ENCODE data around the gene PGLYRP1.
A peak's percentile ranks its signal among the peaks of the same experiment; 100 is the strongest.

Gene PGLYRP1

GRCh38 chr19:46066471-46066870 is 43.6 kb upstream of the PGLYRP1 start:
- no peak overlapping the region for H4K12ac ChIP-seq (ENCODE audit: low read depth, low read length)
- no peaks in the 10 kb centered on the region for H3K27me3 ChIP-seq (ENCODE audit: insufficient read depth, low read length)
- H2BK12ac ChIP-seq (ENCODE audit: low read length): no peak overlapping the region
- no peak overlapping the region for H4K8ac ChIP-seq (ENCODE audit: low read depth, low read length)
- no peak overlapping the region for H4K91ac ChIP-seq (ENCODE audit: low read depth, low read length)
- H3K79me2 ChIP-seq (ENCODE audit: control insufficient read depth, insufficient read depth, low read length, poor library complexity): no peaks in the 10 kb centered on the region
- H3K4me3 ChIP-seq (ENCODE audit: low read depth, low read length): no peak overlapping the region
- H3K4ac ChIP-seq (ENCODE audit: low read depth, low read length): no peak overlapping the region
- peaks cover 2% of the 10 kb centered on the region for H3K9me3 ChIP-seq (ENCODE audit: insufficient read depth, low read depth, low read length)
- no peaks in the 10 kb centered on the region for H3K4me1 ChIP-seq (ENCODE audit: control insufficient read depth in 1 of 2, insufficient read depth in 2 of 2, low read length in 2 of 2)
- no peak overlapping the region for H3K14ac ChIP-seq (ENCODE audit: low read length)
- H3K18ac ChIP-seq (ENCODE audit: low read length): no peak overlapping the region
- no peak overlapping the region for H2AFZ ChIP-seq (ENCODE audit: insufficient read depth, low read length, poor library complexity)
- no peaks in the 10 kb centered on the region for H3K79me1 ChIP-seq (ENCODE audit: low read length)
- no peak for DNase-seq
- no peak overlapping the region for H3K23ac ChIP-seq (ENCODE audit: low read length)
- H3K27ac ChIP-seq (ENCODE audit: low read depth, low read length): no peak overlapping the region
- no peak overlapping the region for H3K9ac ChIP-seq (ENCODE audit: low read length)
- no peak overlapping the region for H3K4me2 ChIP-seq (ENCODE audit: low read length)
- no peaks in the 10 kb centered on the region for H3K36me3 ChIP-seq (ENCODE audit: control insufficient read depth in 1 of 2, insufficient read depth in 2 of 2, low read length in 2 of 2)
- no CpG with 5 or more reads among the region's 1 CpG for WGBS (ENCODE audit: extremely low coverage, insufficient coverage, insufficient read length)
- H2BK5ac ChIP-seq (ENCODE audit: low read depth, low read length, poor library complexity): no peak overlapping the region
- H2BK120ac ChIP-seq (ENCODE audit: insufficient read depth, low read length, poor library complexity): no peak overlapping the region
- no peak overlapping the region for H2AK5ac ChIP-seq (ENCODE audit: low read length)

DNA sequence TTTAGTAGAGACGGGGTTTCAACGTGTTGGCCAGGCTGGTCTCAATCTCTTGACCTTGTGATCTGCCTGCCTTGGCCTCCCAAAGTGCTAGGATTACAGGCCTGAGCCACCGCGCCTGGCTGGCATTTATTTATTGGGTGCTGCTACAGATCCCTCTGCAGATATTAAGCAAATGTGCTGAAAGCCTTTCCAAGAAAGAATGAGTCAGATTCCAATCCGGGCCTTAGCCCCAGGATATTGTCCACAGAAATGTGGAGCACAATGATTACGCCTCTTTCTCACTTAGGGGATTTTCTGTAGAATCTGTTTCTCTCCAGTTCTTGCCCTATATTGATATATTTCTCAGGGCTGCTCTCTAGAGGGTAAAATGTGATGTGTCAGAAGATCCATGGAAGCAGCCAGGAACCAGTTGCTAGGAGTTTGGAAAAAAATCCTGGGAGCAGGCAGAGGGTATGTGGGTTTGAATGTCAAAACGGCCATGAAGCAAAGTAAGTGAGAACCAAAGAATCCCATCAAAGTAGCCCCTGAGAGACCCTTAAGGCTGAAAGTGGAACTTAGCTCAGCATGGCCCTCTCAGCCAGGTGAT is 42.7 kb upstream of the PGLYRP1 start:
- no peak overlapping the region for H2AK5ac ChIP-seq (ENCODE audit: low read length)
- DNase-seq: peak; percentile 67 to 73
- H3K9ac ChIP-seq (ENCODE audit: low read length): no peak overlapping the region
- H3K14ac ChIP-seq (ENCODE audit: low read length): no peak overlapping the region
- no peak overlapping the region for H3K18ac ChIP-seq (ENCODE audit: low read length)
- H2BK5ac ChIP-seq (ENCODE audit: low read depth, low read length, poor library complexity): no peak overlapping the region
- H2BK12ac ChIP-seq (ENCODE audit: low read length): no peak overlapping the region
- H4K8ac ChIP-seq (ENCODE audit: low read depth, low read length): no peak overlapping the region
- H3K4me1 ChIP-seq (ENCODE audit: control insufficient read depth in 1 of 2, insufficient read depth in 2 of 2, low read length in 2 of 2): no peaks in the 10 kb centered on the region
- H4K12ac ChIP-seq (ENCODE audit: low read depth, low read length): no peak overlapping the region
- no peaks in the 10 kb centered on the region for H3K79me2 ChIP-seq (ENCODE audit: control insufficient read depth, insufficient read depth, low read length, poor library complexity)
- no peak overlapping the region for H3K4me2 ChIP-seq (ENCODE audit: low read length)
- H3K9me3 ChIP-seq (ENCODE audit: insufficient read depth, low read depth, low read length): peaks cover 3% of the 10 kb centered on the region
- no CpG with 5 or more reads among the region's 7 CpGs for whole genome bisulfite sequencing (ENCODE audit: extremely low coverage, insufficient coverage, insufficient read length)
- H2AFZ ChIP-seq (ENCODE audit: insufficient read depth, low read length, poor library complexity): no peak overlapping the region
- H3K36me3 ChIP-seq (ENCODE audit: control insufficient read depth in 1 of 2, insufficient read depth in 2 of 2, low read length in 2 of 2): no peaks in the 10 kb centered on the region
- no peak overlapping the region for H3K23ac ChIP-seq (ENCODE audit: low read length)
- no peak overlapping the region for H4K91ac ChIP-seq (ENCODE audit: low read depth, low read length)
- no peaks in the 10 kb centered on the region for H3K79me1 ChIP-seq (ENCODE audit: low read length)
- H3K27ac ChIP-seq (ENCODE audit: low read depth, low read length): no peak overlapping the region
- H3K4me3 ChIP-seq (ENCODE audit: low read depth, low read length): no peak overlapping the region
- no peak overlapping the region for H2BK120ac ChIP-seq (ENCODE audit: insufficient read depth, low read length, poor library complexity)
- no peak overlapping the region for H3K4ac ChIP-seq (ENCODE audit: low read depth, low read length)
- H3K27me3 ChIP-seq (ENCODE audit: insufficient read depth, low read length): no peaks in the 10 kb centered on the region

- H2BK5ac ChIP-seq (ENCODE audit: low read depth, low read length, poor library complexity): no peak overlapping the region
- peaks cover 8% of the 10 kb centered on the region for H3K9me3 ChIP-seq (ENCODE audit: insufficient read depth, low read depth, low read length)
- H3K4ac ChIP-seq (ENCODE audit: low read depth, low read length): no peak overlapping the region
- no peak overlapping the region for H3K27ac ChIP-seq (ENCODE audit: low read depth, low read length)
- H3K18ac ChIP-seq (ENCODE audit: low read length): no peak overlapping the region
- no peak overlapping the region for H3K4me2 ChIP-seq (ENCODE audit: low read length)
- DNase-seq: no peak
- H3K14ac ChIP-seq (ENCODE audit: low read length): no peak overlapping the region
- no peak overlapping the region for H2AK5ac ChIP-seq (ENCODE audit: low read length)
- H2BK120ac ChIP-seq (ENCODE audit: insufficient read depth, low read length, poor library complexity): no peak overlapping the region
- no peak overlapping the region for H4K91ac ChIP-seq (ENCODE audit: low read depth, low read length)
- no peaks in the 10 kb centered on the region for H3K36me3 ChIP-seq (ENCODE audit: control insufficient read depth in 1 of 2, insufficient read depth in 2 of 2, low read length in 2 of 2)
- H2AFZ ChIP-seq (ENCODE audit: insufficient read depth, low read length, poor library complexity): no peak overlapping the region
- no peak overlapping the region for H4K12ac ChIP-seq (ENCODE audit: low read depth, low read length)
- no peak overlapping the region for H2BK12ac ChIP-seq (ENCODE audit: low read length)
- H3K9ac ChIP-seq (ENCODE audit: low read length): no peak overlapping the region
- no peak overlapping the region for H4K8ac ChIP-seq (ENCODE audit: low read depth, low read length)
- H3K23ac ChIP-seq (ENCODE audit: low read length): no peak overlapping the region
- no peaks in the 10 kb centered on the region for H3K79me2 ChIP-seq (ENCODE audit: control insufficient read depth, insufficient read depth, low read length, poor library complexity)
- H3K27me3 ChIP-seq (ENCODE audit: insufficient read depth, low read length): no peaks in the 10 kb centered on the region
- H3K4me3 ChIP-seq (ENCODE audit: low read depth, low read length): no peak overlapping the region
- no peaks in the 10 kb centered on the region for H3K4me1 ChIP-seq (ENCODE audit: control insufficient read depth in 1 of 2, insufficient read depth in 2 of 2, low read length in 2 of 2)
- WGBS (ENCODE audit: extremely low coverage, insufficient coverage, insufficient read length): no CpG with 5 or more reads among the region's 3 CpGs
- H3K79me1 ChIP-seq (ENCODE audit: low read length): no peaks in the 10 kb centered on the region
These were observed 40.3 kb upstream of the PGLYRP1 start for GRCh38 chr19:46063201-46063600.

DNA sequence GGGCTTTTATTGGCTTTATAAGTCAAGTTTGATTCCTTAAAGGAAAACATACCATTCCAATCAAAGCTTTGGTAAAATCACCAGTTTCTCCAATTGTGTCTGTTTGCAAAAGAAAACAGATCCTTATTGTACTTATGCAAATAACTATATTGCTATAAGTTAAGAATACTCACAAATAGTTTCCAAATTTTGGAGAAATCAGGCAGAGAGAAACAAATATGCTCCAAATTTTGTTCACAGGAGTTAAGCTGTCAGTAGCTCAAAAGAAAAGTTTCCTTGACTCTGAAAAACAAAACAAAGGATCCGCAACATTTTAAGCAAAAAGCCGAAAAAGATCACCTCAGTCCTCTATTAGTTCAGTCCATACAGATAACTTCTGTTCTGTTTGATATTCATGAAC is 37.2 kb upstream of the PGLYRP1 start:
- Histone ChIP-seq H2BK120ac (ENCODE audit: insufficient read depth, low read length, poor library complexity) (no peak overlapping the region), H2AK5ac (ENCODE audit: low read length) (no peak overlapping the region), H3K9ac (ENCODE audit: low read length) (no peak overlapping the region), H2BK12ac (ENCODE audit: low read length) (no peak overlapping the region), H3K79me2 (ENCODE audit: control insufficient read depth, insufficient read depth, low read length, poor library complexity) (no peaks in the 10 kb centered on the region), H2BK5ac (ENCODE audit: low read depth, low read length, poor library complexity) (no peak overlapping the region), H3K14ac (ENCODE audit: low read length) (no peak overlapping the region), H4K91ac (ENCODE audit: low read depth, low read length) (no peak overlapping the region), H3K4me3 (ENCODE audit: low read depth, low read length) (no peak overlapping the region), H3K4me1 (ENCODE audit: control insufficient read depth in 1 of 2, insufficient read depth in 2 of 2, low read length in 2 of 2) (no peaks in the 10 kb centered on the region), H4K8ac (ENCODE audit: low read depth, low read length) (no peak overlapping the region), H2AFZ (ENCODE audit: insufficient read depth, low read length, poor library complexity) (no peak overlapping the region), H3K36me3 (ENCODE audit: control insufficient read depth in 1 of 2, insufficient read depth in 2 of 2, low read length in 2 of 2) (no peaks in the 10 kb centered on the region), H4K12ac (ENCODE audit: low read depth, low read length) (no peak overlapping the region), H3K9me3 (ENCODE audit: insufficient read depth, low read depth, low read length) (peaks cover 6% of the 10 kb centered on the region), H3K4me2 (ENCODE audit: low read length) (no peak overlapping the region), H3K18ac (ENCODE audit: low read length) (no peak overlapping the region), H3K4ac (ENCODE audit: low read depth, low read length) (no peak overlapping the region), H3K27me3 (ENCODE audit: insufficient read depth, low read length) (no peaks in the 10 kb centered on the region), H3K27ac (ENCODE audit: low read depth, low read length) (no peak overlapping the region), H3K79me1 (ENCODE audit: low read length) (no peaks in the 10 kb centered on the region), H3K23ac (ENCODE audit: low read length) (no peak overlapping the region)
- WGBS (ENCODE audit: extremely low coverage, insufficient coverage, insufficient read length): no CpG with 5 or more reads among the region's 2 CpGs
- no peak for DNase-seq
